ENCODE results near the gene HEY2.
A peak's percentile ranks its signal among the peaks of the same experiment; 100 is the strongest.

The HEY2 gene

GRCh38 chr6:125750692-125751333, 1.4 kb downstream of the HEY2 start:
- DNase-seq (ENCODE audit: low read depth): no peak
- no peak overlapping the region for H3K4me3 ChIP-seq (ENCODE audit: low read length)
- TF ChIP-seq, protein P1, sequence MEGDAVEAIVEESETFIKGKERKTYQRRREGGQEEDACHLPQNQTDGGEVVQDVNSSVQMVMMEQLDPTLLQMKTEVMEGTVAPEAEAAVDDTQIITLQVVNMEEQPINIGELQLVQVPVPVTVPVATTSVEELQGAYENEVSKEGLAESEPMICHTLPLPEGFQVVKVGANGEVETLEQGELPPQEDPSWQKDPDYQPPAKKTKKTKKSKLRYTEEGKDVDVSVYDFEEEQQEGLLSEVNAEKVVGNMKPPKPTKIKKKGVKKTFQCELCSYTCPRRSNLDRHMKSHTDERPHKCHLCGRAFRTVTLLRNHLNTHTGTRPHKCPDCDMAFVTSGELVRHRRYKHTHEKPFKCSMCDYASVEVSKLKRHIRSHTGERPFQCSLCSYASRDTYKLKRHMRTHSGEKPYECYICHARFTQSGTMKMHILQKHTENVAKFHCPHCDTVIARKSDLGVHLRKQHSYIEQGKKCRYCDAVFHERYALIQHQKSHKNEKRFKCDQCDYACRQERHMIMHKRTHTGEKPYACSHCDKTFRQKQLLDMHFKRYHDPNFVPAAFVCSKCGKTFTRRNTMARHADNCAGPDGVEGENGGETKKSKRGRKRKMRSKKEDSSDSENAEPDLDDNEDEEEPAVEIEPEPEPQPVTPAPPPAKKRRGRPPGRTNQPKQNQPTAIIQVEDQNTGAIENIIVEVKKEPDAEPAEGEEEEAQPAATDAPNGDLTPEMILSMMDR (conservative IDR thresholded peaks at IDR 0.05; ENCODE audit: low read length): no peak

GRCh38 chr6:125751334-125751916, 2.0 kb downstream of the HEY2 start:
- no peak overlapping the region for H3K4me3 ChIP-seq (ENCODE audit: low read length)
- DNase-seq (ENCODE audit: low read depth): no peak
- TF ChIP-seq, protein P1 (conservative IDR thresholded peaks at IDR 0.05; ENCODE audit: low read length): no peak

DNA sequence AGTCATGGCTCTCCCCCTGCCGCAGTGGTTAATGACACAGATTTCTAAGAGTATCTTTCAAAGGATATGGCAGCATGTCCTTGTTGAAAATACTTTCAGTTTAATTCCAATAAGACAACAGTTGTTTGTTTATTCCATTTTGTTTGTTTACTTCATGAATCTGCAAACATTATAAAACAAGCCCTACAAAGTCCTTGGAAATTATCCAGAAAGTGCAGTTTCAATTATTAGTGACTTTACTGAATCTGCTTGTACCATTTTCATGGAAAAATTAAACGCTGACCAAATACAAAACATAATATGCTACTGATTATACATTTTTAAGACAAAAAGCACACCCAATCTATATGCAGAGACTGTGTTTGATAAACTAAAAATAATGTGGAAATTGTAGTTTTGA, 3.3 kb downstream of the HEY2 start:
- DNase-seq (ENCODE audit: low read depth): no peak
- TF ChIP-seq, protein P1 (conservative IDR thresholded peaks at IDR 0.05; ENCODE audit: low read length): no peak
- H3K4me3 ChIP-seq (ENCODE audit: low read length): no peak overlapping the region

GRCh38 chr6:125753218-125753936, 3.9 kb downstream of the HEY2 start:
- TF ChIP-seq, protein P1 (conservative IDR thresholded peaks at IDR 0.05; ENCODE audit: low read length): peak; percentile 53
- H3K4me3 ChIP-seq (ENCODE audit: low read length): no peak overlapping the region
- peak; percentile 25 for DNase-seq (ENCODE audit: low read depth)

DNA sequence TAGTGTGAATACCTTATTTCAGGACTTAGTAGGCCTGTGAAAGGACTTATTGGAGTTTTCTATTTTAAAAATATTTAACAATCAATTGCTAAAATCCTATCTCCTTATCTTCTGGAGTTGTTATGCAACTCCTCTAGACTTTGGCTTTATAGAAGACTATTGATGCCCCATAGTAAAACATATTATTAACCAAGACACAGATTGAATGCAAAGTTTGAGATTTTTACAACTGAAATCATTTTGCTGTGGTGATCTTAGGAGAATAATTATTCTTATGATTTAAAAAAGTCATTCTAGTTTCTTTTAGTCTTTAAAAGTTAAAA, 4.5 kb downstream of the HEY2 start:
- no peak overlapping the region for H3K4me3 ChIP-seq (ENCODE audit: low read length)
- no peak for DNase-seq (ENCODE audit: low read depth)
- TF ChIP-seq, protein P1 (conservative IDR thresholded peaks at IDR 0.05; ENCODE audit: low read length): no peak

DNA sequence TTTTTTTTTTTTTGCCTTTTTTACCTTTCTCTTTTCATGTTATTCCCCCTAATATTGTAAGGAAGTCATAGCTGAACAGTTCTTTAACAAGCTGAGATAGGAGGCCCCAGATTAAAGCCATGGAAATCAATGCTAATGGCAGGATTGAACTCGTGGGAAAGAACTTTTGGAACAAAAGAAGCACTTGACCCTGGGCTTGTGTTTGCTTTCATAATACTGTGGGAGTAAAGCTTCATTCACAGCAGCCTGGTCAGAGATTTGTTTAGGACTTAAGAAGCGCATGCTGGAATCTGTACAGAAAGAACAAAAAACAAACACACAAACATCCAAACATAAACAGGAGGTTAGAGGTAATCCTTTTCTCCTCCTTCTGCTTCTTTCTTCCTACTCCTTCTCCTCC, 5.1 kb downstream of the HEY2 start:
- no peak overlapping the region for H3K4me3 ChIP-seq (ENCODE audit: low read length)

More for the DNA sequence above, 5.1 kb downstream of the HEY2 start:
- DNase-seq (ENCODE audit: low read depth): no peak
- TF ChIP-seq, protein P1 (conservative IDR thresholded peaks at IDR 0.05; ENCODE audit: low read length): no peak
